GM12878 (cell line): ENCODE data around the gene PCDHGB1. TPM values are rescaled to one million over a fixed set of nuclear protein-coding genes. Genes with fewer than 3 reads are reported as not detected.

Experiments used
- ATAC-seq: fragments of 200-7000 bp; cut with Tn5 transposase; 3 replicates; pipeline ENCODE4 v1.9.1; 2020; ENCODE audit warnings: mild to moderate bottlenecking, moderate library complexity
- BruUV-seq: library from RNA; stranded (reverse); fragments of 400-500 nt; replicated peaks from 2 replicates; lab custom pipeline; 2021; lab: Mats Ljungman, UMichigan
- CTCF ChIA-PET: fragments of 300-600 bp; sonication (Branson Sonifier 250); formaldehyde crosslinking; extraction: SDS; loops from one replicate; lab custom pipeline; 2021; ENCODE audit warnings: inconsistent platforms; lab: Yijun Ruan, JAX
- POLR2A ChIA-PET: fragments of 350-600 bp; formaldehyde crosslinking; extraction: SDS; loops from one replicate; lab custom pipeline; 2021; ENCODE audit warnings: inconsistent platforms; lab: Charles Lee
- RAD21 ChIA-PET: fragments of 300-600 bp; sonication (Branson Sonifier 250); formaldehyde crosslinking; loops from one replicate; lab custom pipeline; 2023; ENCODE audit warnings: antibody characterized with exemption; ENCODE audit not compliant: unreplicated experiment; lab: Charles Lee
- SMC1A ChIA-PET: fragments of 300-600 bp; sonication (Branson Sonifier 250); formaldehyde crosslinking; loops from one replicate; lab custom pipeline; 2023; ENCODE audit not compliant: unreplicated experiment, uncharacterized antibody; lab: Charles Lee
- DNase-seq: peaks from one replicate; pipeline ENCODE4 v3.0.0-alpha.2; 2011; ENCODE audit warnings: low read depth, low spot score
- FAIRE-seq: peaks from 3 replicates; lab custom pipeline; 2011; peaks lifted over from hg19 to GRCh38; lab: Jason Lieb, UNC
- H2AFZ ChIP-seq: 2 replicates; pipeline ENCODE4 v1.6.0; 2011; ENCODE audit warnings: low read depth, low read length, control low read depth; ENCODE audit not compliant: control insufficient read depth
- H3K27ac ChIP-seq: 2 replicates; pipeline ENCODE4 v1.5.1; 2011; ENCODE audit warnings: control low read depth; ENCODE audit not compliant: control insufficient read depth, insufficient read depth
- H3K27me3 ChIP-seq, 2 experiments: replicated peaks in 1 of 2; 2 replicates each; pipeline versions ENCODE4 v1.6.0 to v1.6.1; 2011; ENCODE audit warnings: low read length in 1 of 2; ENCODE audit not compliant: control insufficient read depth in 2 of 2, insufficient read depth in 2 of 2
- H3K36me3 ChIP-seq, 2 experiments: 2 replicates each; pipeline ENCODE4 v1.5.1; 2011; ENCODE audit warnings: low read length in 1 of 2; ENCODE audit not compliant: control insufficient read depth in 2 of 2, insufficient read depth in 2 of 2
- H3K4me1 ChIP-seq: 2 replicates; pipeline ENCODE4 v1.6.1; 2011; ENCODE audit warnings: mild to moderate bottlenecking, low read length, moderate library complexity, mixed read lengths; ENCODE audit not compliant: control insufficient read depth, insufficient read depth
- H3K4me2 ChIP-seq: 2 replicates; pipeline ENCODE4 v1.6.0; 2011; ENCODE audit warnings: control low read depth; ENCODE audit not compliant: control insufficient read depth, insufficient read depth
- H3K4me3 ChIP-seq: fragments of 200-600 bp; sonication (generic); 2 replicates; pipeline ENCODE4 v1.5.1; 2016
- H3K79me2 ChIP-seq: 2 replicates; pipeline ENCODE4 v1.6.0; 2011; ENCODE audit warnings: low read length; ENCODE audit not compliant: control insufficient read depth, insufficient read depth
- H3K9ac ChIP-seq: 2 replicates; pipeline ENCODE4 v1.8.0; 2011; ENCODE audit warnings: low read length, control low read depth, mixed read lengths; ENCODE audit not compliant: control insufficient read depth, insufficient read depth
- H3K9me3 ChIP-seq: replicated peaks from 3 replicates; pipeline ENCODE4 v1.5.1; 2011; ENCODE audit warnings: mild to moderate bottlenecking, low read length; ENCODE audit not compliant: control insufficient read depth, insufficient read depth
- H4K20me1 ChIP-seq: 2 replicates; pipeline ENCODE4 v1.6.0; 2011; ENCODE audit not compliant: control insufficient read depth, insufficient read depth
- BRCA1 ChIP-seq: IDR thresholded peaks from 2 replicates; pipeline ENCODE4 v1.6.1; 2011; ENCODE audit warnings: low read depth, low read length, improper control_type of control experiment
- CREB1 ChIP-seq: IDR thresholded peaks from 2 replicates; pipeline ENCODE4 v1.6.1; 2012; ENCODE audit warnings: low read depth, mild to moderate bottlenecking, inconsistent platforms
- EED ChIP-seq: sonication (generic); IDR thresholded peaks from 2 replicates; pipeline ENCODE4 v1.6.1; 2016; ENCODE audit warnings: antibody characterized with exemption, low read depth
- HDAC2 ChIP-seq: fragments of 200-600 bp; sonication (generic); IDR thresholded peaks from 2 replicates; pipeline ENCODE4 v1.6.1; 2017
- IRF5 ChIP-seq: fragments of 450-650 bp; IDR thresholded peaks from 2 replicates; pipeline ENCODE4 v1.6.1; 2017; ENCODE audit warnings: borderline replicate concordance
- MAX ChIP-seq: IDR thresholded peaks from 2 replicates; pipeline ENCODE4 v1.6.1; 2012; ENCODE audit warnings: low read depth, low read length, improper control_type of control experiment
- NFXL1 ChIP-seq: fragments of 450-650 bp; IDR thresholded peaks from 2 replicates; pipeline ENCODE4 v1.6.1; 2017; ENCODE audit warnings: antibody characterized with exemption, mild to moderate bottlenecking, borderline replicate concordance
- PKNOX1 ChIP-seq: fragments of 450-650 bp; IDR thresholded peaks from 2 replicates; pipeline ENCODE4 v1.6.1; 2016; ENCODE audit warnings: mild to moderate bottlenecking
- PML ChIP-seq: IDR thresholded peaks from 2 replicates; pipeline ENCODE4 v1.6.1; 2012; ENCODE audit warnings: low read length, inconsistent platforms
- RFX5 ChIP-seq: IDR thresholded peaks from 2 replicates; pipeline ENCODE4 v1.6.1; 2011; ENCODE audit warnings: low read depth, low read length, improper control_type of control experiment
- RUNX3 ChIP-seq: IDR thresholded peaks from 2 replicates; pipeline ENCODE4 v1.6.1; 2012; ENCODE audit warnings: low read length, inconsistent platforms
- TARDBP ChIP-seq: IDR thresholded peaks from 2 replicates; pipeline ENCODE4 v1.6.1; 2016; ENCODE audit warnings: borderline replicate concordance
- TCF12 ChIP-seq: IDR thresholded peaks from 2 replicates; pipeline ENCODE4 v1.6.1; 2011; ENCODE audit warnings: low read depth, mild to moderate bottlenecking, low read length
- USF2 ChIP-seq: IDR thresholded peaks from 2 replicates; pipeline ENCODE4 v1.6.1; 2011; ENCODE audit warnings: low read depth, low read length, improper control_type of control experiment, borderline replicate concordance
- YY1 ChIP-seq: IDR thresholded peaks from 2 replicates; pipeline ENCODE4 v1.6.1; 2011; ENCODE audit warnings: low read depth, mild to moderate bottlenecking, low read length
- ZNF274 ChIP-seq: IDR thresholded peaks from one replicate; pipeline ENCODE4 v1.8.0; 2011; ENCODE audit not compliant: insufficient read length, insufficient read depth
- WGBS: methylation state at CpG from one replicate; pipeline ENCODE4 v1.1.6; 2016; ENCODE audit warnings: low lambda C conversion rate; ENCODE audit not compliant: insufficient replicate concordance, insufficient coverage; ENCODE audit errors: missing lambda C conversion rate; 5-methylcytosine and 5-hydroxymethylcytosine counted together
- in situ Hi-C: fragments of 300-500 bp; cut with MboI; formaldehyde crosslinking; loops from 9 replicates; pipeline ENCODE4 v1.14.3; 2018; ENCODE audit warnings: mixed read lengths
- intact Hi-C: fragments of 100-400 bp; cut with micrococcal nuclease; formaldehyde crosslinking; loops from one replicate; pipeline ENCODE4 v1.14.2; 2022; ENCODE audit not compliant: unreplicated experiment
- polyA plus RNA-seq, 11 experiments: library from polyadenylated mRNA; depleted of rRNA in 4 of 11; unstranded in 6 of 11; stranded (reverse) in 5 of 11; fragments of >200 nt; fragmentation: Nextera tagmentation in 4 of 11; fragmentation: Illumina TruSeq in 1 of 11; extraction: Ambion mirVana in 4 of 11; extraction: Trizol in 1 of 11; gene quantifications; 1 replicate in 1 of 11; 2 replicates in 10 of 11; pipeline versions ENCODE4 v1.2.1 to v1.2.3, GENCODE V29; 2011 to 2016; ENCODE audit warnings: inconsistent platforms in 2 of 11, missing spikeins in 2 of 11, low read depth in 1 of 11
- total RNA-seq, 4 experiments: library from RNA; depleted of rRNA in 3 of 4; stranded (reverse); fragments of >200 nt in 3 of 4; fragmentation: Illumina TruSeq in 1 of 4; extraction: Trizol in 1 of 4; gene quantifications; 2 replicates each; pipeline versions ENCODE4 v1.2.1 to v1.2.3, GENCODE V29; 2013 to 2021

The PCDHGB1 gene
- total and polyA plus RNA-seq, 10 of the 15 experiments (the other 5 are each of a cell fraction or from before 2014, with no cell fraction given) = 0.04 to 0.40 (median 0.08) TPM; not detected in 2

- Histone ChIP-seq H3K4me3 (peak within 1 kb of the TSS; percentile 81), H3K27ac (peak within 1 kb of the TSS; percentile 96), H4K20me1 (no peaks in the 10 kb centered on the region), H3K36me3 (0 out of 4 replicates have a peak, but pooled peaks cover 0 to 4% of the 10 kb centered on the region in 2 experiments), H3K9me3 (peaks cover 26% of the 10 kb centered on the region), H3K79me2 (peaks cover 23% of the 10 kb centered on the region), H3K4me1 (no peaks in the 10 kb centered on the region), H3K4me2 (peak within 1 kb of the TSS; percentile 68), H3K27me3 (no peaks in the 10 kb centered on the region), H2AFZ (peak within 1 kb of the TSS; percentile 100), H3K9ac (peak within 1 kb of the TSS; percentile 96)
- under 1% methylated on average over 67 of the region's 67 CpGs for WGBS
- CTCF ChIA-PET = interaction anchor here (0.5 to 3.1 kb wide), 31 partner anchors 10 to 272 kb away, joined by 3 to 21 read pairs (median 5); partner anchors contain the start of genes PCDHB13, PCDHGA1, PCDHGA10 and PCDHGA11
- SMC1A ChIA-PET = interaction anchor here (0.9 to 1.8 kb wide), 7 partner anchors 8 to 272 kb away, joined by 3 to 12 read pairs (median 4); partner anchors contain the start of gene PCDHGA11
- POLR2A ChIA-PET = interaction anchor here (0.5 to 1.6 kb wide), 5 partner anchors 14 to 673 kb away, joined by 3 to 7 read pairs (median 4); partner anchors contain the start of genes HDAC3, IK, NDUFA2 and PCDHGB3
- FAIRE-seq (peak; percentile 75), ATAC-seq (peak; percentile 96), DNase-seq (peak; percentile 72)
- in situ Hi-C loops (loop anchor here (10.0 kb wide), 1 partner anchor 244 kb away; no protein-coding TSS in a partner anchor), intact Hi-C loops (loop anchor here (2.0 kb wide), 2 partner anchors 92 to 244 kb away; partner anchors contain the start of gene PCDHGA10)
- TSS peak; percentile 83 for BruUV-seq
- RAD21 ChIA-PET = interaction anchor here (1.0 to 2.7 kb wide), 6 partner anchors 50 to 244 kb away, joined by 3 to 17 read pairs (median 4); partner anchors contain the start of genes PCDHGA10, PCDHGA11, PCDHGB3 and PCDHGB7
- TF ChIP-seq PML = peak; percentile 97
- TF ChIP-seq TCF12 = 0 out of 2 replicates have a peak, but pooled peaks have one; percentile 50
- TF ChIP-seq ZNF274 = no peak
- no peak; the same call in none of the 2 replicates for TF ChIP-seq MAX
- TF ChIP-seq PKNOX1 = peak; percentile 99
- TF ChIP-seq CREB1 = peak; percentile 87
- peak; percentile 44; the same call in 1 of the 2 replicates for TF ChIP-seq EED
- TF ChIP-seq USF2 = no peak
- no peak for TF ChIP-seq IRF5
- TF ChIP-seq BRCA1 = 0 out of 2 replicates have a peak, but pooled peaks have one; percentile 33
- no peak for TF ChIP-seq NFXL1
- TF ChIP-seq YY1 = peak; percentile 98
- no peak for TF ChIP-seq TARDBP
- no peak for TF ChIP-seq HDAC2
- no peak for TF ChIP-seq RFX5
- no peak for TF ChIP-seq RUNX3
Observed at GRCh38 chr5:141320225-141321169, 29.4 kb upstream of the PCDHGB1 start, which contains the start of gene TAF7. TSS of gene TAF7 (minus strand) at chr5:141320784. CDS start at chr5:141320044, 740 bp downstream.
